ENCODE data around the gene ICA1L.

The ICA1L gene

DNA sequence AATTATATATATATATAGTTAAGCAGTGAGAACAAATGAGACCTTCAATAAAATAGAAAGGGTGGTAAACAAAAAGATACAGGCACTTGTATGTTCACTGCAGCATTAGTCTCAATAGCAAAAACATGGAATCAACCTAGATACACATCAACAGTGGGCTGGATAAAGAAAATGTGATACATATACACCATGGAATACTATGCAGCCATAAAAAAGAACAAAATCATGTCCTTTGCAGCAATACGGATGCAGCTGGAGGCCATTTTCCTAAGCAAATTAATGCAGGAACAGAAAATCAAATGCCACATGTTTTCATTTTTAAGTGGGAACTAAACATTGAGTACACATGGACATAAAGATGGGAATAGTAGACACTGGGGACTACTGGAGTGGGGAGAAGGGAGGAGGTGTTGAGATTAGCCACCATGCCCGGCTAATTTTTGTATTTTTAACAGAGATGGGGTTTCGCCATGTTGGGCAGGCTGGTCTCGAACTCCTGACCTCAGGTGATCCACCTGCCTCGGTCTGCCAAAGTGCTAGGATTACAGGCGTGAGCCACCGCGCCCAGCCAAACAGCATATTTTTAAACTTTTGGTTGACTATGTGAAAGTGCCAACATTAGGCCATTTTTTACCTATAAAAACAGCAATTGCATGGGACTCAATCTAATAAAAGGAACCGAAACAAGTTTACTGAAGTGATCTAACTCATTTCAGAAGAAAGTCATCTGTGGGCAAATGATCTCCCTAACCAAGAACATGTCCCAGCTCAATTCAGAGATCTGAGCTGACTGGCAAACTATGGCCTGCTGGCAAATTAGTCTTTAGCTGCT, 23.7 kb downstream of the ICA1L start:
- Histone ChIP-seq H3K36me3 (ENCODE audit: control insufficient read depth in 2 of 2, insufficient read depth in 2 of 2, low read length in 2 of 2) (peaks cover 3 to 5% of the 10 kb centered on the region in 2 donors), H3K4me1 (ENCODE audit: control insufficient read depth, insufficient read depth, low read length) (no peaks in the 10 kb centered on the region), H3K9ac (ENCODE audit: low read length in 2 of 2) (no peak overlapping the region), H3K4me3 (ENCODE audit: low read length in 2 of 2) (no peak overlapping the region), H3K27me3 (ENCODE audit: control insufficient read depth in 1 of 2, insufficient read depth in 2 of 2, low read length in 2 of 2) (no peaks in the 10 kb centered on the region), H3K27ac (ENCODE audit: low read length) (no peak overlapping the region), H3K9me3 (ENCODE audit: control insufficient read depth in 2 of 2, low read length in 2 of 2) (no peaks in the 10 kb centered on the region)

DNA sequence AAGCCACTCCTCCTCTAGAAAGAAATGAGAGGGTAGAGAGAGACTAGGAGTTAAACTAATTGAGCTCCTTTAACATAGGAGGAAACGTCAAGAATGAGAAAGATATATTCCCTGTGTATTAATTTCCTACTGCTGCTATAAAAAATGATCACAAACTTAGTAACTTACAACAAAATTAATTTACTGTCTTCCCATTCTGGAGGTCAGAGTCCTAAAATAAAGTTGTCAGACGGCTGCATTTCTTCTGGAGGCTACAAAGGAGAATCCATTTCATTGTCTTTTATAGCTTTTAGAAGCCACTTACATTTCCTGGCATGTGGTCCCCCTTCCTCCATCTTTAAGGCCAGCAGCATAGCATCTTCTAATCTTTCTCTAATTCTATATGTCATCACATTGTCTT, 26.9 kb downstream of the ICA1L start:
- Histone ChIP-seq H3K4me1 (ENCODE audit: control insufficient read depth, insufficient read depth, low read length) (no peaks in the 10 kb centered on the region), H3K27ac (ENCODE audit: low read length) (no peak overlapping the region), H3K9ac (ENCODE audit: low read length in 2 of 2) (no peak overlapping the region), H3K4me3 (ENCODE audit: low read length in 2 of 2) (no peak overlapping the region), H3K27me3 (ENCODE audit: control insufficient read depth in 1 of 2, insufficient read depth in 2 of 2, low read length in 2 of 2) (no peaks in the 10 kb centered on the region), H3K36me3 (ENCODE audit: control insufficient read depth in 2 of 2, insufficient read depth in 2 of 2, low read length in 2 of 2) (peaks cover 3 to 5% of the 10 kb centered on the region in 2 donors), H3K9me3 (ENCODE audit: control insufficient read depth in 2 of 2, low read length in 2 of 2) (no peaks in the 10 kb centered on the region)

DNA sequence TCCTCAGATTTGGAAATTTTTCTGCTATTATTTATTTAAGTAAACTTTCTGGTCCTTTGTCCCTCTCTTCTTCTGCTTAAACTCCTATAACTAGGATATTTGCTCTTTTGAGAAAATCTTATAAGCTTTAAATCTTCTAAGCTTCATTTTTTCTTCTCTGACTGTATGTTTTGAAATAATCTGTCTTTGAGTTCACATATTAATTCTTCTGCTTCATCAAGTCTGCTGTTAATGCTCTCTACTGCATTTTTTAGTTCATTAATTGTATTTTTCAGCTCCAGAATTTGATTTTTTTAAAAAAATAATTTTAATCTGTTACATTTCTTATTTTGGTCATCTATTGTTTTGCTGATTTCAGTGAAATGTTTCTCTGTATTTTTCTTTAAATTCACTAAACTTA, 28.9 kb downstream of the ICA1L start:
- no peak overlapping the region for H3K27ac ChIP-seq (ENCODE audit: low read length)
- peaks cover 3 to 5% of the 10 kb centered on the region in 2 donors for H3K36me3 ChIP-seq (ENCODE audit: control insufficient read depth in 2 of 2, insufficient read depth in 2 of 2, low read length in 2 of 2)
- H3K27me3 ChIP-seq (ENCODE audit: control insufficient read depth in 1 of 2, insufficient read depth in 2 of 2, low read length in 2 of 2): no peaks in the 10 kb centered on the region
- H3K4me1 ChIP-seq (ENCODE audit: control insufficient read depth, insufficient read depth, low read length): no peaks in the 10 kb centered on the region
- H3K9me3 ChIP-seq (ENCODE audit: control insufficient read depth in 2 of 2, low read length in 2 of 2): no peaks in the 10 kb centered on the region
- no peak overlapping the region for H3K4me3 ChIP-seq (ENCODE audit: low read length in 2 of 2)
- no peak overlapping the region for H3K9ac ChIP-seq (ENCODE audit: low read length in 2 of 2)

DNA sequence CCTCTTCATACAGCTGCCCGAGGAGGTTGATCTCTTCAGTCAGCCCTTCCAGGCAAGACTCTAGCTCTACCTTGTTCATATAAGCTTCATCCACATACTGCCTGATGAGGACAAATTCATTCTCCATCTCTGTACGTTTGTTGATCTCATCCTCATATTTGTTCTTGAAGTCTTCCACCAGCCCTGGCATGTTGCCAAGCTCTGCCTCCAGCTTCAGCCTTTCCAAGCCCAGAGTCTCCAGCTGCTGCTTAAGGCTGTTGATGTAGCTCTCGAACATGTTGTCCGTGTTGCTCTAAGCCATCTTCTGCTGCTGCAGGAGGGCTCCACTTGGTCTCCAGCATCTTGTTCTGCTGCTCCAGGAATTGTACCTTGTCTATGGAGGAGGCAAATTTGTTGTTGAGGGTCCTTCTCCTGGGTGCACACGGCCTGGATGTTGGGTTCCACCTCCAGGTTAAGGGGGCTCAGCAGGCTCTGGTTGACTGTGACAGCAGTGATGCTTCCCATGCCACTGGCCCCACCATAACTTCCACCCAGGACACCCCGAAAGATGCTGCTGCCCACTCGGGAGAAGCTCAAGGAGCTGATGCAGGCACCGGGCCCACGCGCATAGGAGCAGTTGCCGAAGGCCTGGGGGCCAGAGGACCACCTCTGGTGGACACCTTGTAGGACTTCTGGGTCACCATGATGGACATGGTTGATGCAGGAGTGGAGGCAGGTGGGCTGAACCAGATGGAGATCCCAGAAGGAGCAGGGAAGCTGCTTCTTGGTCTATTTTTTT, 30.3 kb downstream of the ICA1L start:
- Histone ChIP-seq H3K36me3 (ENCODE audit: control insufficient read depth in 2 of 2, insufficient read depth in 2 of 2, low read length in 2 of 2) (peaks cover 3 to 5% of the 10 kb centered on the region in 2 donors), H3K4me1 (ENCODE audit: control insufficient read depth, insufficient read depth, low read length) (no peaks in the 10 kb centered on the region), H3K9me3 (ENCODE audit: control insufficient read depth in 2 of 2, low read length in 2 of 2) (no peaks in the 10 kb centered on the region), H3K4me3 (ENCODE audit: low read length in 2 of 2) (no peak overlapping the region), H3K27ac (ENCODE audit: low read length) (no peak overlapping the region), H3K9ac (ENCODE audit: low read length in 2 of 2) (no peak overlapping the region), H3K27me3 (ENCODE audit: control insufficient read depth in 1 of 2, insufficient read depth in 2 of 2, low read length in 2 of 2) (no peaks in the 10 kb centered on the region)

DNA sequence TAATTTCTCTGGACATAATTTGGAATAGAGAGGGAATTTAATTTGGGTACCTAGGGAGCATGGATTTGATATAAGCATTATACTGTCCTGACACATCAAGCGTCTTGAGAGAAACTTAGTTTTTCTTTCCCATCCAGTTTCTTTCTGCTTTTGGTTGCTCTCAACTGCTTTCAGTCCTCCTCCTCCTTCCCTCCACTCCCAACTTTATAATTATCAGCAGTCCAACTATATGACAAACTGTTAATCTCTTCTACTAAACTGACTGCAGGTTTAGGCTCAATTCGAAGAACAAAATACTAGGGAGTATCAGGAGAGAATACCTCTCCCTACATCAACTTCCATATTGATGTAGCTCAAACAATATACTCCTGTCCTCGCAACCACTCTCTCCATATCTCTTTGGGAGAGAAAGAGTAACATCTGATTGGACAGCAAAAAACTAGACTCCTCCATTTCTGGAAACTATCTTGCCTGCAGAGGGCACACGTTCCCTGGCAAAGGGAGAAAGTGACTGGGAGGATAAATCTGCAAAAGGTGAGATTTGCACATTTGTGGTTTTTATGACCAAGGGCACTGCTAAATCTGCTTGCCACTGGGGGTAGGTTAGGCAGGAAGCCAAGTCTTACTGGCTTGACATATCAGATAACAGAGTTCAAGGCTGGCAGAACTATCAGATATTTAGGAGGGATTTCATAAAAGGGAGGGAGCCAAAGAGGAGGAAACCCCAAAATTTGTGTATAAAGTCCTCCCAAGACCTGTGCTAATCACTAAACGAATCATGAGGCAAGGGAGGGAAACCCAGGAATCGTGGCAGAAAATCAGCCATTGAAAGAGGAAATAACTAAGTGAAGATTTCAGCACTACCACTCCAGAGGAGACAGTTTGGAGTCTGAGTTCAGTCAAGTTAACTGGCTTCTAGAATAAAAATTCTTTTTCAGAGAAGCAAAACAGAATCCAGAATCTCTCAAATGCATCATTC, 40.0 kb downstream of the ICA1L start:
- Histone ChIP-seq H3K4me3 (ENCODE audit: low read length in 2 of 2) (no peak overlapping the region), H3K4me1 (ENCODE audit: control insufficient read depth, insufficient read depth, low read length) (no peaks in the 10 kb centered on the region), H3K36me3 (ENCODE audit: control insufficient read depth in 2 of 2, insufficient read depth in 2 of 2, low read length in 2 of 2) (no peaks in the 10 kb centered on the region), H3K9ac (ENCODE audit: low read length in 2 of 2) (no peak overlapping the region), H3K27me3 (ENCODE audit: control insufficient read depth in 1 of 2, insufficient read depth in 2 of 2, low read length in 2 of 2) (no peaks in the 10 kb centered on the region), H3K9me3 (ENCODE audit: control insufficient read depth in 2 of 2, low read length in 2 of 2) (no peaks in the 10 kb centered on the region), H3K27ac (ENCODE audit: low read length) (no peak overlapping the region)

DNA sequence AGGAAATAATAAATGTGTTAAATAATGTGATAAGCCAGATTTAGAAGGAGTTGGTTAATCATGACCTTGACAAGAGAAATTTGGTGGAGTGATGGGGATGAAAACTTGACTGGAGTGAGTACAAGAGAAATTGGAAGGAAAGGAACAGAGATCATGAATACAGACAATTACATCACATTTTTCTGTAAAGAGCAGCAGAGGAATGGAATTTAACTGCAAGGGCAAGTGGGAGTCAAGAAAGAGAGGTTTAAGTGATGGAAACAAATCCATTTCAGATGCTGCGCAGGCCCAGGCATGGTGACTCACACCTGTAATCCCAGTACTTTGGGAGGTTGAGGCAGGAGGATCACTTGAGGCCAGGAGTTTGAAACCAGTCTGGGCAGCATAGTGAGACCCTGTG, 46.7 kb downstream of the ICA1L start:
- Histone ChIP-seq H3K27me3 (ENCODE audit: control insufficient read depth in 1 of 2, insufficient read depth in 2 of 2, low read length in 2 of 2) (no peaks in the 10 kb centered on the region), H3K9me3 (ENCODE audit: control insufficient read depth in 2 of 2, low read length in 2 of 2) (no peaks in the 10 kb centered on the region), H3K27ac (ENCODE audit: low read length) (no peak overlapping the region), H3K36me3 (ENCODE audit: control insufficient read depth in 2 of 2, insufficient read depth in 2 of 2, low read length in 2 of 2) (peaks cover 0 to 2% of the 10 kb centered on the region in 2 donors), H3K9ac (ENCODE audit: low read length in 2 of 2) (no peak overlapping the region), H3K4me1 (ENCODE audit: control insufficient read depth, insufficient read depth, low read length) (no peaks in the 10 kb centered on the region), H3K4me3 (ENCODE audit: low read length in 2 of 2) (no peak overlapping the region)

DNA sequence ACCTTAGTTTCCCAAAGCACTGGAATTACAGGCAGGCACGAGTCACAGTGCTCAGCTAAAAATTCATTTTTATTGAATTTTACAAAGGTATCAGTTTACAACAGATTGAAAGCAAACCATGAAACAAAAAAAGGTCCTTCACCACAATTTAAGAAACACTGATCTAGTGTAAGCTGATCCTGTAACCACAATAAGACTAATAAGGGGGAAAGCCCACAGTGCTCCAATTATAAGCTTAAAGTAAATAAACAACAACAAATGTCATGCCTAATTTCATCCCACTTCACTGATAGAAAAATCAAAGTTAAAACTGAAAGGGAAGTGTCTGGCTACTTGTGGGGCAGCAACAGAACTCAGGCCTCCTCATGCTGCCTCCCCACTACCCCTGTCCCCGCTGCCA, 49.2 kb downstream of the ICA1L start:
- H3K9me3 ChIP-seq (ENCODE audit: control insufficient read depth in 2 of 2, low read length in 2 of 2): no peaks in the 10 kb centered on the region
- no peak overlapping the region for H3K4me3 ChIP-seq (ENCODE audit: low read length in 2 of 2)
- H3K9ac ChIP-seq (ENCODE audit: low read length in 2 of 2): no peak overlapping the region
- H3K27ac ChIP-seq (ENCODE audit: low read length): no peak overlapping the region
- H3K36me3 ChIP-seq (ENCODE audit: control insufficient read depth in 2 of 2, insufficient read depth in 2 of 2, low read length in 2 of 2): peaks cover 2 to 4% of the 10 kb centered on the region in 2 donors
- H3K4me1 ChIP-seq (ENCODE audit: control insufficient read depth, insufficient read depth, low read length): no peaks in the 10 kb centered on the region
- H3K27me3 ChIP-seq (ENCODE audit: control insufficient read depth in 1 of 2, insufficient read depth in 2 of 2, low read length in 2 of 2): no peaks in the 10 kb centered on the region

DNA sequence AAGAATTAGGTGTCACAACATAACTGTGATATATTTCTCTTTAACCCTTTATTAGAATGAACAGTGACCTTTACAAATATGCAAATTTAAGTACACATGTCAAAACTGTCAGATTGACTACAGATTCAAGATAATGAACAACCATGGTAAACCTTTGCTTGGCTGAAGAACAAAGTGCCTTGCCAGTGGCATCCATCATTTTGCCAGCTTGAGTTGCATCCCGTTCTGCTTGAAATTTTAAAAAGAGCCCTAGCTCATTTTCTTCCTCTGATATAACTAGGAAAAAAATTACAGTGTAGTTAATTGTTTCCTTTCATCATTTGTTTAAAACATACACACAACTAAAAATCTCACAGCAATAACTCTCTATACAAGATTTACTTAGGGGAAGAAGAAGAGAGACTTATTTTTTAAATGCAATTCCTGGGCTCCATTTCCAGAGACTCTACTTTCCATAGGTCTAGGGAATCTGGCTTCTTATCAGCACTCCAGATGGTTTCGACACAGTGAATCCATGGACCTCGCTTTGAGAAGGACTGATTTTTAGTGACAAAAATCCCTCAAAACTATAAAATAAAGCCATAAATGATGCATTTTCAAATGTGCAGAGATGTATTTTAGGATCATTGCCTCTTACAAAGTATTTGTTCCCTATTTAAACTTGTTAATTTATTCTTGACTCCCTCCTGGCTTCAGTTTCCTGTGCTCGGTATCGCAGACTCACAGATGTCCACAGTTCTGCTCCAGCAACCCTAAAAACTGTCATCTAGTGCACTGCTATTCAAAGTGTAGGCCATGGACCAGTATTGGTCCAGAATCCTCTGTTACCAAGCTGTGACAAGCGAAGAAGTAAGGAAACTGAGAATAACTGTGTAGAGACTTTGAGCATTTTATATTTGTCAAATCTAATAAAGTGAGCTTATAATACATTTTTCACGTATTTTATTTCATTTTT, 50.1 kb downstream of the ICA1L start:
- Histone ChIP-seq H3K9ac (ENCODE audit: low read length in 2 of 2) (no peak overlapping the region), H3K9me3 (ENCODE audit: control insufficient read depth in 2 of 2, low read length in 2 of 2) (no peaks in the 10 kb centered on the region), H3K4me1 (ENCODE audit: control insufficient read depth, insufficient read depth, low read length) (no peaks in the 10 kb centered on the region), H3K4me3 (ENCODE audit: low read length in 2 of 2) (no peak overlapping the region), H3K36me3 (ENCODE audit: control insufficient read depth in 2 of 2, insufficient read depth in 2 of 2, low read length in 2 of 2) (peaks cover 2 to 4% of the 10 kb centered on the region in 2 donors), H3K27ac (ENCODE audit: low read length) (no peak overlapping the region), H3K27me3 (ENCODE audit: control insufficient read depth in 1 of 2, insufficient read depth in 2 of 2, low read length in 2 of 2) (no peaks in the 10 kb centered on the region)

DNA sequence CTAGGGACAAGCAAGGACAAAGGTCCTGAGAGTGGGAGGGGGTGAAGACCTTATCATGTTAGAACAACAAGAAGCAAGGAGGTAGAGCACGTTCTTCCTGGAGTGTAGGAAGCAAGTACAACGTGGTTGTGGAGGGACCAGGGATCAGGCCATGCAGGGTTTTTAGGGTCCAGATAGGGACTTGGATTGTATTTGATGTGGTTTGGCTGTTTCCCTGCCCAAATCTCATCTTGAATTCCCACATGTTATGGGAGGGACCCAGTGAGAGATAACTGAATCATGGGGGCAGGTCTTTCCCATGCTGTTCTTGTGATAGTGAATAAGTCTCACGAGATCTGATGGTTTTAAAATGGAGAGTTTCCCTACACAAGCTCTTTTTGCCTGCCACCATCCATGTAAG, 53.2 kb downstream of the ICA1L start:
- Histone ChIP-seq H3K4me3 (ENCODE audit: low read length in 2 of 2) (no peak overlapping the region), H3K9ac (ENCODE audit: low read length in 2 of 2) (no peak overlapping the region), H3K4me1 (ENCODE audit: control insufficient read depth, insufficient read depth, low read length) (no peaks in the 10 kb centered on the region), H3K36me3 (ENCODE audit: control insufficient read depth in 2 of 2, insufficient read depth in 2 of 2, low read length in 2 of 2) (peaks cover 7% of the 10 kb centered on the region in 2 donors), H3K9me3 (ENCODE audit: control insufficient read depth in 2 of 2, low read length in 2 of 2) (no peaks in the 10 kb centered on the region), H3K27ac (ENCODE audit: low read length) (no peak overlapping the region), H3K27me3 (ENCODE audit: control insufficient read depth in 1 of 2, insufficient read depth in 2 of 2, low read length in 2 of 2) (no peaks in the 10 kb centered on the region)

All from stomach smooth muscle (tissue), 2 donors.